Fibroblast of lung (primary cell): ENCODE data around the gene NFASC. TPM values are rescaled to one million over a fixed set of nuclear protein-coding genes. Genes with fewer than 3 reads are reported as not detected.

Experiments
- DNase-seq, 2 donors: peaks; one replicate each; pipeline versions ENCODE4 v3.0.0 to v3.0.0-alpha.2; 2010; ENCODE audit warnings: low read depth in 2 of 2
- H2AFZ ChIP-seq: 2 replicates; pipeline ENCODE4 v1.5.1; 2012; ENCODE audit warnings: low read length, control low read depth, inconsistent platforms
- H3K27ac ChIP-seq: 2 replicates; pipeline ENCODE4 v1.5.1; 2011; ENCODE audit warnings: low read length, control low read depth; ENCODE audit not compliant: insufficient read depth
- H3K27me3 ChIP-seq: 2 replicates; pipeline ENCODE4 v1.5.1; 2011; ENCODE audit warnings: mild to moderate bottlenecking, low read length; ENCODE audit not compliant: control insufficient read depth, insufficient read depth
- H3K36me3 ChIP-seq: 2 replicates; pipeline ENCODE4 v1.5.1; 2011; ENCODE audit warnings: low read length; ENCODE audit not compliant: control insufficient read depth, insufficient read depth
- H3K4me1 ChIP-seq: 2 replicates; pipeline ENCODE4 v1.5.1; 2011; ENCODE audit warnings: low read length; ENCODE audit not compliant: control insufficient read depth, insufficient read depth; ENCODE audit errors: extremely low read depth
- H3K4me2 ChIP-seq: 2 replicates; pipeline ENCODE4 v1.5.1; 2011; ENCODE audit warnings: low read length, control low read depth; ENCODE audit not compliant: insufficient read depth; ENCODE audit errors: extremely low read depth
- H3K4me3 ChIP-seq, 4 experiments: fragments of 200-600 bp in 1 of 4; sonication (generic) in 1 of 4; replicated peaks in 1 of 4; 2 replicates each; pipeline ENCODE4 v1.5.1; 2011 to 2016; ENCODE audit warnings: low read length in 4 of 4, low read depth in 3 of 4, mild to moderate bottlenecking in 3 of 4, control low read depth in 2 of 4, inconsistent platforms in 1 of 4, mixed read lengths in 1 of 4; ENCODE audit not compliant: insufficient read depth in 1 of 4; ENCODE audit errors: control extremely low read depth in 1 of 4
- H3K79me2 ChIP-seq: 2 replicates; pipeline ENCODE4 v1.5.1; 2012; ENCODE audit warnings: mild to moderate bottlenecking, low read length, inconsistent platforms; ENCODE audit not compliant: control insufficient read depth, insufficient read depth
- H3K9ac ChIP-seq: 2 replicates; pipeline ENCODE4 v1.5.1; 2011; ENCODE audit warnings: mild to moderate bottlenecking, low read length, control low read depth; ENCODE audit not compliant: insufficient read depth
- H3K9me3 ChIP-seq: 2 replicates; pipeline ENCODE4 v1.5.1; 2012; ENCODE audit warnings: low read depth, low read length; ENCODE audit not compliant: control insufficient read depth, insufficient read depth
- H4K20me1 ChIP-seq: 2 replicates; pipeline ENCODE4 v1.5.1; 2011; ENCODE audit warnings: low read length; ENCODE audit not compliant: control insufficient read depth, insufficient read depth; ENCODE audit errors: extremely low read depth
- EZH2 ChIP-seq: IDR thresholded peaks from 2 replicates; pipeline ENCODE4 v1.5.1; 2012; ENCODE audit warnings: low read length, control low read depth, mild to moderate bottlenecking; ENCODE audit errors: missing control alignments
- polyA plus RNA-seq, 2 donors: library from polyadenylated mRNA; depleted of rRNA in 1 of 2; stranded (reverse) in 1 of 2; unstranded in 1 of 2; fragments of >200 nt; gene quantifications; 2 replicates each; pipeline ENCODE4 v1.2.1, GENCODE V29; 2011 to 2012; ENCODE audit warnings: missing spikeins in 1 of 2
- total RNA-seq: library from RNA; depleted of rRNA; stranded (reverse); fragments of >200 nt; gene quantifications from 2 replicates; pipeline ENCODE4 v1.2.1, GENCODE V29; 2014
- TF ChIP-seq, protein P1 (sequence below), 2 donors: IDR thresholded peaks in 1 of 2; conservative IDR thresholded peaks in 1 of 2; 1 replicate in 1 of 2; 2 replicates in 1 of 2; pipeline ENCODE4 v1.5.1; 2011 to 2012; ENCODE audit warnings: low read length in 2 of 2, control low read depth in 1 of 2, inconsistent platforms in 1 of 2, low read depth in 1 of 2, mild to moderate bottlenecking in 1 of 2

The NFASC gene
- total and polyA plus RNA-seq, 2 donors (not counting 1 experiment from before 2014, with no cell fraction given) = 13.4 to 16.5 TPM

DNA sequence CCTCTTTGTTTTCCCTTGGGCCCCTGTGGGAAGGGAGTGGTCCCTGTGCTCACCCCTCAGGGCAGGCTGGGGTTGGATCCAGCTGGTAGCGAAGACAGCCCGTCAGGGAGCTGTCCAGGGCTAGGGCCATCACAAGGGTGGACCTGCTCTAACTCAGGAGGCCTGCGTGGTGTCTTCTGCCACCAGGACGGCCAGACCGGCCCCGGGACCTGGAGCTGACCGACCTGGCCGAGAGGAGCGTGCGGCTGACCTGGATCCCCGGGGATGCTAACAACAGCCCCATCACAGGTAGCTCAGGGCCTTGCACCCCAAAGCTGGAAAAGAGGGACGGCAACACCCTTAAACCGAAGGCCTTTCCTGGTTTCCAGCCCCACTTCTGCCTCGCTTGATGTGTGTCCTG, 108.1 kb downstream of the NFASC start:
- DNase-seq = no peak
- TF ChIP-seq, protein P1, sequence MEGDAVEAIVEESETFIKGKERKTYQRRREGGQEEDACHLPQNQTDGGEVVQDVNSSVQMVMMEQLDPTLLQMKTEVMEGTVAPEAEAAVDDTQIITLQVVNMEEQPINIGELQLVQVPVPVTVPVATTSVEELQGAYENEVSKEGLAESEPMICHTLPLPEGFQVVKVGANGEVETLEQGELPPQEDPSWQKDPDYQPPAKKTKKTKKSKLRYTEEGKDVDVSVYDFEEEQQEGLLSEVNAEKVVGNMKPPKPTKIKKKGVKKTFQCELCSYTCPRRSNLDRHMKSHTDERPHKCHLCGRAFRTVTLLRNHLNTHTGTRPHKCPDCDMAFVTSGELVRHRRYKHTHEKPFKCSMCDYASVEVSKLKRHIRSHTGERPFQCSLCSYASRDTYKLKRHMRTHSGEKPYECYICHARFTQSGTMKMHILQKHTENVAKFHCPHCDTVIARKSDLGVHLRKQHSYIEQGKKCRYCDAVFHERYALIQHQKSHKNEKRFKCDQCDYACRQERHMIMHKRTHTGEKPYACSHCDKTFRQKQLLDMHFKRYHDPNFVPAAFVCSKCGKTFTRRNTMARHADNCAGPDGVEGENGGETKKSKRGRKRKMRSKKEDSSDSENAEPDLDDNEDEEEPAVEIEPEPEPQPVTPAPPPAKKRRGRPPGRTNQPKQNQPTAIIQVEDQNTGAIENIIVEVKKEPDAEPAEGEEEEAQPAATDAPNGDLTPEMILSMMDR (conservative IDR thresholded peaks at IDR 0.05 in 1 of 2, IDR thresholded peaks at IDR 0.05 in 1 of 2; ENCODE audit: low read depth in 1 of 2, low read length in 2 of 2) = no peak
- no peak for TF ChIP-seq EZH2
- H3K4me3 ChIP-seq = no peak overlapping the region

GRCh38 chr1:204979306-204979705, 108.6 kb downstream of the NFASC start:
- Histone ChIP-seq H4K20me1 (no peaks in the 10 kb centered on the region), H3K4me1 (no peaks in the 10 kb centered on the region), H3K9me3 (no peaks in the 10 kb centered on the region), H3K36me3 (peaks cover 1% of the 10 kb centered on the region), H3K4me2 (no peak overlapping the region), H3K27me3 (no peaks in the 10 kb centered on the region), H2AFZ (no peak overlapping the region), H3K4me3 (no peak overlapping the region), H3K79me2 (no peaks in the 10 kb centered on the region), H3K9ac (no peak overlapping the region), H3K27ac (no peak overlapping the region)
- no peak for TF ChIP-seq EZH2
- TF ChIP-seq, protein P1 (conservative IDR thresholded peaks at IDR 0.05 in 1 of 2, IDR thresholded peaks at IDR 0.05 in 1 of 2; ENCODE audit: low read depth in 1 of 2, low read length in 2 of 2) = no peak
- no peak for DNase-seq

More for the DNA sequence above, 108.1 kb downstream of the NFASC start:
- no peak overlapping the region for H2AFZ ChIP-seq
- H3K4me2 ChIP-seq = no peak overlapping the region
- H3K27me3 ChIP-seq = no peaks in the 10 kb centered on the region
- H3K36me3 ChIP-seq = peaks cover 1% of the 10 kb centered on the region
- no peaks in the 10 kb centered on the region for H3K79me2 ChIP-seq
- no peaks in the 10 kb centered on the region for H3K9me3 ChIP-seq
- H3K4me1 ChIP-seq = no peaks in the 10 kb centered on the region
- no peak overlapping the region for H3K9ac ChIP-seq
- no peaks in the 10 kb centered on the region for H4K20me1 ChIP-seq
- no peak overlapping the region for H3K27ac ChIP-seq

- TF ChIP-seq, protein P1 (conservative IDR thresholded peaks at IDR 0.05 in 1 of 2, IDR thresholded peaks at IDR 0.05 in 1 of 2; ENCODE audit: low read depth in 1 of 2, low read length in 2 of 2) = no peak
- no peak for TF ChIP-seq EZH2
- H3K9ac ChIP-seq = no peak overlapping the region
- H3K9me3 ChIP-seq = no peaks in the 10 kb centered on the region
- no peaks in the 10 kb centered on the region for H3K27me3 ChIP-seq
- no peak overlapping the region for H2AFZ ChIP-seq
- no peak overlapping the region for H3K4me2 ChIP-seq
- no peaks in the 10 kb centered on the region for H3K4me1 ChIP-seq
- no peak overlapping the region for H3K4me3 ChIP-seq
- H4K20me1 ChIP-seq = no peaks in the 10 kb centered on the region
- no peaks in the 10 kb centered on the region for H3K36me3 ChIP-seq
- no peak for DNase-seq
- H3K79me2 ChIP-seq = no peaks in the 10 kb centered on the region
- H3K27ac ChIP-seq = no peak overlapping the region
Measured at GRCh38 chr1:204979891-204980649, 109.4 kb downstream of the NFASC start.
